Medulla oblongata (tissue), 1 donor: ENCODE data around the gene RBFOX2.
"Not testable (repeated sequence)": the region's sequence is repeated elsewhere in the genome, so short reads cannot be mapped to it uniquely, and the experiment has no call there.

Source experiments
- DNase-seq: peaks from one replicate; pipeline ENCODE4 v3.0.0-alpha.2; 2015; ENCODE audit errors: extremely low spot score

RBFOX2 gene

DNA sequence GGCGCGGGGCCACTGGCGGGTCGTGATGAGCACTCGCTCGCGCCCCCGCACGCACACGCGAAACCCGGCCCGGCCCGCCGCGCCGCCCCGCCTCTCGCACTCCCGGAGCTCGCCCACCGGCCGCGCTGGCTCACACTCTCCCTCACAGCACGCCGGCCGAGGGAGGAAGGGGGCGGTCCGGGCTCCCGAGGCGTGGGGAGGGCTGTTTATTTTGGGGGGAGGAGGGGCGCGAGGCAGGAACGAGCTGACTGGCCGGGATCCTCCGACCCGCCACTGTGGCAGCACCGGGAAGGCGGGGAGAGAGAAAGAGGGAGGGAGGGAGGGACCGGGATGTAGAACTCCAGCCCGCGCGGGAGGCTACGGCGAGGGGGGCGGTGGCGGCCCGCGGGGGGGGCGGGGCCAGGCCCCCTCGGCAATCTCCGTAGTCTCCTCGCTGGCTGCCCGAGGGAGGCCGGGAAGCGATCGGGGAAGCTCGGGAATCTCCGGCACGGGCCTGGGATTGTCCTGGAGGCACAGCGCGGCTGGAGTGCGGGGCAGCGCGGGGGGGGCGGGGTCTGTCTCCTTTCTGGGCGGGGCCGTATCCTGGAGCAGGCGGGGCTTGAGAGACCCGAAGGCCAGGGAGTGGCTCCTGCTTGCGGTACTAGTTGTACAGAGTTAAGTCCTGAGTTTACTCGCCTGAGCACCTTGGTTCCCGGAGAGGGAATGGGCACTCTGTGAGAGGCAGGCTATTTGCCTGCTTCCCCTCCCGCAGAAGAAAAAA is at the start of gene RBFOX2:
Gene RBFOX2, minus strand, starts transcription at position 179 of the 760 bp plus-strand sequence. CDS start 399 bp downstream, outside the sequence.
- peak; percentile 92 for DNase-seq

DNA sequence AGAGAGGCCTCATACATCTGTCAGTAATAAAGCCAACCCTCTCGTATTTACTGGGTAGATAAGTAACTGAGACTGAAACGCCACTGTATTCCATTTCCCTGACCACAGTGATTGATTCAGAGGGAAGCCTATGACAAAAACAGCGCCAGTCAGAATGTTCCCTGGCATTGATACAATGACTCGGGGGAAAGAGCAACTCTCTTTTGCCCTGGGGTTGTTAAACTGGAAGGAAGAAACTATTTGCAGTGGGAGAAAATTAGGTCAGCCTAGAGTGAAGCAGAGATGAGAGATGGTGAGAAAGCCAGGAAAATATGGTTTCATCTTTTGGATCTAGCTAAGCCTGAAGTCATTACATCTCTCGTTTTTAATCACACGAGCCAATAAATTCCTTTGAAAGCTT is 48.6 kb upstream of the RBFOX2 start:
- peak; percentile 43 for DNase-seq

DNA sequence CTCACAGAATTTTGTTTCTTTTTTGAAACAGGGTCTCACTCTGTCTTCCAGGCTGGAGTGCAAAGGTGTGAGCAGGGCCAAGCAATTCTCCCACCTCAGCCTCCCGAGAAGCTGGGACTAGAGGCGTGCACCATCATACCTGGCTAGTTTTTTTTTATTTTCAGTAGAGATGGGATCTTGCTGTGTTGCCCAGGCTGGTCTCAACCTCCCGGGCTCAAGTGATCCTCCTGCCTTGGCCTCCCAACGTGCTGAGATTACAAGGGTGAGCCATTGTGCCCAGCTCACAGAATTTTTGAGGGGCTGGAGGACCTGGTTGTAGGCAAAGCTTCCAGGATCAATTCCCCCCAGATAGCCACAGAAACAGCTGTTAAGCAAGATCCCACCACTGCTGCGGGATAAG is 47.1 kb upstream of the RBFOX2 start:
- no peak for DNase-seq

- DNase-seq, result no peak
Measured at GRCh38 chr22:36075230-36075629, 46.6 kb upstream of the RBFOX2 start.

DNA sequence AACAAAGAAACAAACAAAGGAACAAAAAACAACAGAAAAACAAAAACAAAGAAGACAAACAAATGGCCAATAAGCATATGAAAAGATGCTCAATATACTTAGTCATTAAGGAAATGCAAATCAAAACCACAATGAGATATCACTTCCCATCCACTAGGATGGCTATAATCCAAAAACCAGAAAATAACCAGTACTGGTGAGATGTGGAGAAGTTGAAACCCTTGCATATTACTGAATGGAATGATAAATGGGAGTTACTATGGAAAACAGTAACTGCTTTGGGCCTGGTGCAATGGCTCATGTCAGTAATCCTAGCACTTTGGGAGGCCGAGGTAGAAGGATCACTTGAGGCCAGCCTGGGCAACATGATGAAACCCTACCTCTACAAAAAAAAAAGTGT is 44.9 kb upstream of the RBFOX2 start:
- DNase-seq, result no peak

DNA sequence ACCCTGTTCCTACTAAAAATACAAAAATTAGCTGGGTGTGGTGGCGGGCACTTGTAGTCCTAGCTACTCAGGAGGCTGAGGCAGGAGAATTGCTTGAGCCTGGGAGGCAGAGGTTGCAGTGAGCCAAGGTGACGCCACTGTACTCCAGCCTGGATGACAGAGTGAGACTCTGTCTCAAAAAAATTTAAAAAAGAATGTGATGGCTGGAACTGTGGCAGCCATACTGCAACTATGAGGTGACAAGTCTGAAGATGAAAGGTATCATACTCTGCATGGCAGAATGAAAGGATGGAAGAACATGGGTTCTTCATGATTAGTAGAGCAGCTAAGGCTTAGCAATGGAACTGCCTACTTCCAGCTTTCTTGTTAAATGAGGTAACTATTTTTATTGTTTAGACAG is 42.0 kb upstream of the RBFOX2 start:
- not testable (repeated sequence) for DNase-seq

DNA sequence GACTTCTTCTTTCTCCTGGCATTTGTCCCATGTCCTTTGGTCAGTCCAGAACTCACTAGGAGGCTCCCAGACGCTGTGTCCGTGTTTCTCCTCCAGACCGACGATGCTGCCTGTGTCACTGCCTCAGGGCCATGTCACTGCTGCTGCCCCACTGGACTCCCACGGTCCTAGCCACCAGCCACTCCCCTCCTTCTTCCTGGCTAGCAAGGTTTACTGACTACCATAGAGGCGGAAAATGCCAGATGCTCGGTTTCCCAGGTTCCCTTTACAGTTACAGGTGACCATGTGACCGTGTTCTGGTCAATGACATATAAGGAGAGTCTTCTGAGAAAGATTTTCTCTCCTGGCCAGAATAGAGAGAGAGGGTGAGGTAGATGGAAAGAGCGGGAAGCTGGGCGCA is 40.7 kb upstream of the RBFOX2 start:
- DNase-seq, result no peak

GRCh38 chr22:36068776-36069344 is 40.2 kb upstream of the RBFOX2 start:
- DNase-seq, result no peak

GRCh38 chr22:36067235-36067558 is 38.6 kb upstream of the RBFOX2 start:
- no peak for DNase-seq

GRCh38 chr22:36065775-36066544 is 37.3 kb upstream of the RBFOX2 start:
- DNase-seq, result peak; percentile 86

- DNase-seq, result no peak
Measured at GRCh38 chr22:36065462-36065774, 36.8 kb upstream of the RBFOX2 start.

- no peak for DNase-seq
Measured at GRCh38 chr22:36064358-36064757, 35.7 kb upstream of the RBFOX2 start.

DNA sequence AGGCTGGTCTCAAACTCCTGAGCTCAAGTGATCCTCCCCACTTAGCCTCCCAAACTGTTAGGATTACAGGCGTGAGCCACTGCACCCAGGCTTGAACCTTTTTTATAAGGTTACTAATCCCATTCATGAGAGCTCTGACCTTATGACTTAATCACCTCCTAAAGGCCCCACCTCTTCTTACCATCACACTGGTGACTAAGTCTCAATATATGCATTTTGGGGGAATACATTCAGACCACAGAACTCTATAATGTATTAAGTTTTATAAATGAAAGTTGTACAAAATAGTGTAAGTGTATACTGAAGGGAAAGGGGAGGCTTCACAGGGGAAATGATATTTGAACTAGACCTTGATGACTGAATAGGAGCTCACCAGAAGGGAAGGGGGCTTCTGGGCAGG is 28.4 kb upstream of the RBFOX2 start:
- no peak for DNase-seq

DNA sequence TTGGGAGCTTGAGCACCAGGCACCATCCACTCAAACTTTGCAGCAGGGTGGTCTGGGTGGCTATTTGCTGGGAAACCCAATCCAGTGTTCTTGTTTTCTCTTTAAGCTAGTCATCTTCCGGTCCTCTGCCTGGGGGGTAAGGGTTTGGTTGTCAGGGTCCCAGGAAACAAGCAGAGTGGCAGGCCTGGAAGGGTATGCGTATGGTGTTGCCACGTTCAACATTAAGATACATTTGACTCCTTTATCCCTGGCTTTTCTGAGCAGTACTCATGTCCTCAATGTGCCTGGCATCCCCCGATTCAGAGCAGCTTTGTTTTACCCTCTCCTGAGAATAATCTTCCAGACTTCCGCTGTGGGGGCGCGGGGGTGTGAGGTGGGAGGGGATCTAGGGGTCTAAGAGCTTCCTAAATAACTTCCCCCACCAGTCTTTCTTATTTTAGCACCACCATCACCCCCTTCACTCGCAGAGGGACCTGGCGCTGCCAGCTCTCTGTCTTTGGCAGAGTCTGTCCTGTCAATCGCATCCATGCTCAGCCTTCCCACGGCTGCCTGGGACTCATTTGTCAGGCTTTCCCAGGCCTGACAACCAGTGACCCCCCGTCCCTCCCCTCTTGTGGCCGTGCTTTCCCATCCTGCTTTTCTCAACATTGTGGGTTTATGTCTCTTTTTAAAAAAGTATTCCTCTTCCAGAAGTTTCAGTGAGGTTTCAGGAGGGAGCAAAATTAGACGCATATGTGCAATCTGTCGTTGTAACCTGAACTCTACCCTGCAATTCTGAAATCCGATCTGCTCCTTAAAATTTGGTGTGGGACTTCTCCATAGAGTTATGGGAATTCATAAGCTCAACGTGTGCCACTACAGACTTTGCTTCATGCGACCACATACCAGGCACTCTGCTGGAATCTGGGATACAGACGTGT is 27.0 kb upstream of the RBFOX2 start:
- no peak for DNase-seq

GRCh38 chr22:36054446-36054845 is 25.8 kb upstream of the RBFOX2 start:
- not testable (repeated sequence) for DNase-seq

DNA sequence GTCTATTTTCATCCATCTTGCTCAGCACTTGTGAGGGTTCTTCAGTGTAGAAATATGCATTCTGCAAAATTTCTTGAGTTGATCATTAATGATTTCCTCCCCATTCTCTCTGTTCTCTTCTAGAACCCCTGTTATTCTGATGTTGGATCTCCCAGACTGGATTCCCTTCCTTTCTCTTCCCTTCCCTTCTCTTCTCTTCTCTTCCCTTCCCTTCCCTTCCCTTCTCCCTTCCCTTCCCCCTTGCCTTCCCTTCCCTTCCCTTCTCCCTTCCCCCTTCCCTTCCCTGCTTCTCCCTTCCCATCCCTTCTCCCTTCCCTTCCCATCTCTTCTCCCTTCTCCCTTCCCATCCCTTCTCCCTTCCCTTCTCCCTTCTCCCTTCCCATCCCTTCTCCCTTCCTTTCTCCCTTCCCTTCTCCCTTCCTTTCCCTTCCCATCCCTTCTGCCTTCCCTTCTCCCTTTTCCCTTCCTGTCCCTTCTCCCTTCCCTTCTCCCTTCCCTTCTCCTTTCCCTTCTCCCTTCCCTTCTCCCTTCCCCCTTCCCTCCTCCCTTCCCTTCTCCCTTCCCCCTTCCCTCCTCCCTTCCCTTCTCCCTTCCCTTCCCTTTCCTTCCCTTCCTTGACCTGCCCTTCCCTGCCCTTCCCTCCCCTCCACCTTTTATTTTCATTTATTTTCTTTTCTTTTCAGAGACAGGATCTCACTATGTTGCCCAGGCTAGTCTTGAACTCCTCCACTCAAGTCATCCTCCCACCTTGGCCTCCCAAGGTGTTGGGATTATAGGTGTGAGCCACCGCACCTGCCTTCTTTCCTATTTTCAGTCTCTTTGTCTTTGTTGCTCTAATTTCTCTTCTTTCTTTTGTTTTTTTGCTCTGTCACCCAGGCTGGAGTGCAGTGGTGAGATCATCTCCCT is 24.9 kb upstream of the RBFOX2 start:
- no peak for DNase-seq

GRCh38 chr22:36052505-36052941 is 23.9 kb upstream of the RBFOX2 start:
- DNase-seq, result no peak

GRCh38 chr22:36049678-36049997 is 21.0 kb upstream of the RBFOX2 start:
- DNase-seq, result no peak

- no peak for DNase-seq
Measured at GRCh38 chr22:36048911-36049677, 20.5 kb upstream of the RBFOX2 start.

DNA sequence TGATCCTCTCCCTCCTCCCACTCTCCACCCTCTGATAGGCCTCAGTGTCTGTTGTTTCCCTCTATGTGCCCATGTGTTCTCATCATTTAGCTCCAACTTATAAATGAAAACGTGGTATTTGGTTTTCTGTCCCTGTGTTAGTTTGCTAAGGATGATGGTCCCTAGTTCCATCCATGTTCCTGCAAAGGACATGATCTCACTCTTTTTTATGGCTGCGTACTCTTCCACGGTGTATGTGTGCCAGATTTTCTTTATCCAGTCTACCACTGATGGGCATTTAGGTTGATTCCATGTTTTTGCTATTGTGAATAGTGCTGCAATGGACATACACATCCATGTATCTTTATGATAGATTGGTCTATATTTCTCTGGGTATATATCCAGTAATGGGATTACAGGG is 15.9 kb upstream of the RBFOX2 start:
- DNase-seq, result not testable (repeated sequence)
